HG03060 (cell line): ENCODE measurements around the gene COPS6.
"Not testable (repeated sequence)": the region's sequence is repeated elsewhere in the genome, so short reads cannot be mapped to it uniquely, and the experiment has no call there.

Experiments used
- ATAC-seq: cut with Tn5 transposase; IDR thresholded peaks from one replicate; pipeline ENCODE4 v1.9.1; 2021; ENCODE audit warnings: low read depth, moderate number of reproducible peaks; ENCODE audit not compliant: unreplicated experiment

Gene COPS6

GRCh38 chr7:100124301-100125230, 35.8 kb downstream of the COPS6 start:
- no peak for ATAC-seq

- ATAC-seq, result no peak
Observed at GRCh38 chr7:100126239-100126930, 37.6 kb downstream of the COPS6 start.

- no peak for ATAC-seq
Observed at GRCh38 chr7:100126931-100127865, 38.4 kb downstream of the COPS6 start, which contains the start of gene MBLAC1. MBLAC1 (plus strand) TSS chr7:100126967; CDS start chr7:100127396, 429 bp downstream.

GRCh38 chr7:100127866-100128636, 39.3 kb downstream of the COPS6 start:
- ATAC-seq, result no peak

GRCh38 chr7:100128637-100128963, 39.8 kb downstream of the COPS6 start:
- no peak for ATAC-seq

- ATAC-seq, result not testable (repeated sequence)
Observed at GRCh38 chr7:100130220-100130607, 41.4 kb downstream of the COPS6 start.

GRCh38 chr7:100130608-100131453, 42.1 kb downstream of the COPS6 start:
- ATAC-seq, result no peak

GRCh38 chr7:100132126-100132525, 43.4 kb downstream of the COPS6 start:
- no peak for ATAC-seq

- ATAC-seq, result no peak
Observed at GRCh38 chr7:100132697-100133151, 44.0 kb downstream of the COPS6 start.

- ATAC-seq, result no peak
Observed at GRCh38 chr7:100137851-100138760, 49.3 kb downstream of the COPS6 start.

- no peak for ATAC-seq
Observed at GRCh38 chr7:100141555-100141949, 52.8 kb downstream of the COPS6 start.
